Dedifferentiated amniotic fluid mesenchymal stem cell (primary cell): ENCODE measurements around the gene MVB12B.

Experiments used
- DNase-seq: peaks from one replicate; pipeline ENCODE4 v3.0.0-alpha.2; 2016; ENCODE audit errors: extremely low spot score

MVB12B gene

DNA sequence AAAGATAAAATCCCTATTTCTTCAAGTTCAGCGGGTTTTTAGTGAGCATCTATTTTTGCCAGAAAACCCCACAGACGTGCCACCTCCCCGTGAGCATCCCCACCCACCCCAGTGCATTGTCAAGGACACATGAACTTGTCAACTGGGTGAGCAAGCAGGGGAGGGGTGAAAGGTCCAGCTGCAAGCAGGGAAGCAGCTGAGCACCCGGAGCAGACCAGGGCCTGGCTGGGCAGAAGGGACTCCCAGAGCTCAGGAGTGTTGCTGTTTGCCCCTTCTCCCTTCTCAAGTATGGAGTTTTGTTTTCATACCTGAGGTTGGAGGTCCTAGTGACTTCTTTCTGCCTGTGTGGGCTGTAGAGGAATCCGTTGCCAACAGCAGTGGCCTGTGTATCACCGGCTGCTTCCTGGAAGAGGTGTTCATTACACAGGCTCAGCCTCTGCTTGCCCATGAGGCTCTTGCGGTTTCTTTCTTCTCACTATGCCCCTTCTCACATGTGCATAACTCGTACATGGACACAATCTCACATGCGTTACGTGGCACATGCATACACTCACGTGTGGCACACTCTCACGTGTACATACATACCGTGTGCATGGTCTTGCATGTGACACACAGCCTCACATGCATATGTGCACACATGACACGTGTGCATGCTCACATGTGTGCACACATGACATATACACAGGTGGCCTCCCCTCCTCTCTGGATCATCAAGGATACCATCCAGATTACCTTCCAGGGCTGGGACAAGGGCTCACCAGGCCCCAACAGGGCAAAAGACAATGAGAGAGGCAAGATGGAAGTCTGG lies 126.7 kb downstream of the MVB12B start:
- DNase-seq: no peak

- no peak for DNase-seq
These were observed 127.6 kb downstream of the MVB12B start for GRCh38 chr9:126454215-126454614.

DNA sequence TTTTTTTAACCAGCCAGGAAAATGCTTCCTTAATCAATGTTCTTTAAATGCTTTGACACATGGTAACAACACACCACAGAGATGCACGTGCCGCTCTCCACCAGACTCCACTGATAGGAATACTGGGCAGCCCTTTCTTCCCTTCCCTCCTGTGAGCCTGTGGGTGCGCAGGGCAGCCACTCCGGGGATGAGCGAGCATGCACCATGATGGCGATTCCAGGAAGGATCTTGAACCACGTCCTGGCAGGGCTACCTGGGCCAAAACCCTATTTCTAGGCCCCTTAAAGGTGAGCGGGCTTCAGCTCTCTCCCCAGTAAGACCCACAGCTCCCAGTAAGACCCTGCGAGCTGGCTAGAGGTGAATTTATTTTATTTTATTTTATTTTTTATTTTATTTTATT lies 128.2 kb downstream of the MVB12B start:
- DNase-seq: no peak

GRCh38 chr9:126456441-126457174 lies 130.0 kb downstream of the MVB12B start:
- no peak for DNase-seq

DNA sequence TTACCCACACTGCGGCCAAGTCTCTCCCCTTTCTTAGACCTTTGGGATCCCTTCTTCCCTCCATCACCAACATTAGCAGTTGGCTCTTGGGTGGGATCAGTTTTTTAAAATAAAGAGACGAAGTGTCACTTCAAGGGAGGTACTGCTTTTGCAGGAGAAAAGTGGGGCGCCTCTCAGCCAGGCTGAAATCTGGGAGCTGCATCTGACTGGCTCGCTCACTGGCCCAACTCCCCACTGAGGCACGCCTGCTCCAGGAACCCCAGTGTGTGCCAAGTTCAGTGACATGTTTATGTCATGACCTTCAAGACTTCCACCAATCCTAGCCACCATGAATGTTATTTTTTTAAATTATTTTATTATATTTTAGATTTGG lies 130.5 kb downstream of the MVB12B start:
- DNase-seq: no peak

GRCh38 chr9:126457890-126458289 lies 131.3 kb downstream of the MVB12B start:
- DNase-seq: no peak

- no peak for DNase-seq
These were observed 132.5 kb downstream of the MVB12B start for GRCh38 chr9:126459126-126459525.

GRCh38 chr9:126459546-126459945 lies 132.9 kb downstream of the MVB12B start:
- no peak for DNase-seq

DNA sequence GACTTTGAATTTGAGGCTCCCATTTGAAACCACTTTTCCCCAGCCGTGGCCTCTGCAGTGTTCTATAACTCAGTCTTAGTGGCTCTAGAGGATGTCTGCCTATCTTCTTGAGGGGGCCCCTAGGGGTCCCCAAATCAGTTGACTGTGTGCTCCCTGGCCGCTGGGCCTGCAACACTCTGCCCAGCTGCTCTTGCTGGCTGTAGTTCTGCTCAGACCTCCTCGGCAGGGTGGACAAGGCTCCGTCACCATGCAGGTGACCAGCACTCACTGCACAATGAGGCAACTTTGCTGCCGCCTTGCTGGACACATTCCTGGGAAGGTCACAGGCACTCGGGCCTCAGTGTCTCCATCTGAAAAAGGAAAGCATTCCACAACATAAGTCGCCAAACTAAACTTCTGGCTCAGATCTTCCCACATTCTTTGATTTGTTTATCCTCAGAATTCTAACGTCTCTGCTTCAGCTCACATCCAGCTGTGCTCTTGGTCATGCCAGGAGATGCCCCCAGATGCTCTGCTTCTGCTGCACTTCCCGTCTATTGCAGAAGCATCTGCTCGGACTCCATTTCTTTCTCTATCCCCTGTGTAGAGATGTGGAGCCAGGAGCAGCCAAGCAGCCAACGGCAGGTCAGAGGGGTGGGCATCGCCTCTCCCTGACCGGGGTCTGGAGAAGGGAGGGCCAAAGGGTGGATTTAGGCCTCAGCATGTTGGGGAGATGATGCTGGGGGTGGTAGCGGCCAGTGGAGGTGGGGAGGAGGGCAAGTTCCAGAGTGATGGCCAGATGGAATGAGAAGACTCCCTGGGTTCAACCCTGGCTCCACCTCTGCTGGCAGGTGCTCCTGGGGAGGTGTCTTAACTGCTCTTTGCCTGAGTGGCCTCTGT lies 133.6 kb downstream of the MVB12B start:
- no peak for DNase-seq

- no peak for DNase-seq
These were observed 134.4 kb downstream of the MVB12B start for GRCh38 chr9:126461029-126461428.

GRCh38 chr9:126461608-126462007 lies 135.0 kb downstream of the MVB12B start:
- DNase-seq: no peak

- DNase-seq: no peak
These were observed 136.0 kb downstream of the MVB12B start for GRCh38 chr9:126462617-126463016.

- no peak for DNase-seq
These were observed 136.8 kb downstream of the MVB12B start for GRCh38 chr9:126463426-126463825.

- DNase-seq: no peak
These were observed 138.2 kb downstream of the MVB12B start for GRCh38 chr9:126464694-126465441.

DNA sequence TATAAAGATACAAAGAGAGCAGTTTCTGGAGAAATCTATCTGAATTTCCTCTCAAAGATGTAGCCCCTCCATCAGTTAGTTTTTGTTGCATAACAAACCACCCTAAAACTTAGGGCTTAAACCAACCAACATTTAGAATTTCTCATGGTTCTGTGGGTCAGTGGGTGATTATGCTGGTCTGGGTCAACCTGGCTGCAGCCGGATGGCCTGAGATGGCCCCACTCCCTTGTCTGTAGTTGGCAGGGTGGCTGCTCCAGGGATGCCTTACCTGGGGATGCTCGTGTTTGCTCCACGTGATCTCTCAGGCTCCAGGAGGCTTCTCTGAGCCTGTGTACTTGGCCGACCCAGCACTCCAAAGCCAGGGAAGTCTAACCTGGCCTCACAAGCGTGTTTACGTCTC lies 139.3 kb downstream of the MVB12B start:
- no peak for DNase-seq

- no peak for DNase-seq
These were observed 141.7 kb downstream of the MVB12B start for GRCh38 chr9:126468141-126468825.

DNA sequence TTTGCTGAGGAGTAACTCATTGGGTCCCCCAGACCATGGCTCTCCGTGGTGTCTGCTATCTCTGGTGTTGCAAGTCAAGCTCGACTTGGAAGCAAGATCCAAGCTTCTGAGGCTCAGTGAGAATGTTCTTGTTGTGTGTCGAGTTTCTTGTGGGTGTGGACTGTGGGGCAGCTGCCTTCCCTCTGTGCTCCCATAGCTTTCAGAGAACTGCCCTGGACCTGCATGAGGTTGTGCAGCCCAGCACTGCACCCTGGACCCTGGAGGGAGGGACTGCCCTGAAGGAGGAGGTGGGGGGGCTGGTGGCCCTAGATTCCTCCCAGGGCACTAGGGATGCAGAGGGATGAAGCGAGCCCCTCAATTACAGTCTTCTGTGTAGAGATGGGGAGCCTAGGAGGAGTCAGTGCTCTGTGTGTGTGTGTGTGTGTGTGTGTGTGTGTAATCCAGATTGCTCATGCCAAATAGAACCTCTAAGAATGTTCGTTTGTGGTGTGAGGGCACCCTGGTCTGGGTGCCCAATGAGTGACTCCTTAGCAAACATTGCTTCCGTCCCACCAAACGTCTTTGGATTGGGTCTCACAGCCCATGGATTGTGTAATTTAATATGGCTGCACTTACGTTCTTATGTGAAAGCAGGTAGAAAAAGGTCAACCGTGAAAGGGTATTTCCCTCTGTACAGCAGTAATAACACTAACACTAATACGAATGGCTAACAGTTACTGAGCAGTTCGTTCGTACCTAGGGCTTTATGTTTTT lies 143.8 kb downstream of the MVB12B start:
- DNase-seq: no peak

- peak; percentile 27 for DNase-seq
These were observed 144.5 kb downstream of the MVB12B start for GRCh38 chr9:126471084-126471624.

DNA sequence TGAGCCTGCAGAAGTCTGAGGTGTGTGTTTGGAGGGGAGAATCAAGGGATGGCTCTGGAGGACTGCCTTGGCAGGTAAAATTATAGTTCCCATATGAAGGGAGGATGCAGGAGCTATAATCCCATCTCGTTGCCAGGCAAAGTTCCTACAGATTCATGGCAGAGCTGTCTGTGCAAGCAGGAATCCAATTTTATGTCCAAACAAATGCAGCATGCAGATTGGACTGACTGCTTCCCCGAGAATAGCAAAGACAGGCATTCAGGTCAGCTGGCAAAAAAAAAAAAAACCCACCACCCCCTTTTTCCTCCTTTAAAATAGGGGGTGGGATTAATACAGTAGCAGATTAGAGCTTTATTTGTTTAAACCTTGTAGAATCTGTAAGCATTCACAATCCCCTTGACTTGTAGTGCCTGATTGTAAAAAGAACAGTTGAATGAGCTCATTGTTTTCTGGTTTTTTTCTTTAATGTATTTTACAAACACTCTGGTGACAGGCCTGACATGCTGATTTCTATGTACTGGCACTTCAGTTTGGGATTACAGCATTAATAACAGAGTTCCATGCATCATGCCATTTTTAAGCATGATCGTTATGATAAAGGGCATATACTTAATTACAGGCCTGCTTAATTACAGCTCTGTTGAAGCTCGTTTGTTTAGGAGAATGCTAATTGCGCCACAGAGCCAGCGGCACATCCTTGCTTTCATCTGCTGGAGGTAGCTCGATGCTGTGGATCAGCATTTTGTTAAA lies 145.7 kb downstream of the MVB12B start:
- no peak for DNase-seq
